22Rv1 (cell line): Measurements from ENCODE around the gene PARP8.

Experiments
- ZFX ChIP-seq: fragments of 450-650 bp; IDR thresholded peaks from 2 replicates; pipeline ENCODE4 v1.6.1; 2017; ENCODE audit warnings: antibody characterized with exemption, borderline replicate concordance
- TF ChIP-seq, protein P1 (sequence below): fragments of 450-650 bp; IDR thresholded peaks from 2 replicates; pipeline ENCODE4 v1.5.1; 2017; ENCODE audit warnings: mild to moderate bottlenecking

DNA sequence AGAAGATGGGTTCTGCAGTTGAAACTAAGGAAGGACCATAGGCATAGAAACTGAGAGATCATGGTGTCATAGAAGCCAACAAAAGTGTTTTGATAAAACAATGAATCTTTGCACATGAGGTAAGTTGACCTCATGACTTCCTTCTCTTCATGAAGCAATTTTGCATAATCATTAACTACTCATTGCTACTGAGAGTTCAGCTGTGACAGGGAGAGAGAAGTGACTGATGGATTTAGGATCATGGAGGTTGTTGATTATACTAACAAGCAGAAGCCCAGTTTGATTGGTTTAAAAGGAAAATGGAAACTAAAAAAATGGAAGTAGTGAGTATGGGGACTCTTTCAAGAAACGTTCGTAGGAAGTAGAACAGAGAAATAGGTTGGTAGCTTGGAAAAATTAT is 51.2 kb downstream of the PARP8 start:
- TF ChIP-seq, protein P1, sequence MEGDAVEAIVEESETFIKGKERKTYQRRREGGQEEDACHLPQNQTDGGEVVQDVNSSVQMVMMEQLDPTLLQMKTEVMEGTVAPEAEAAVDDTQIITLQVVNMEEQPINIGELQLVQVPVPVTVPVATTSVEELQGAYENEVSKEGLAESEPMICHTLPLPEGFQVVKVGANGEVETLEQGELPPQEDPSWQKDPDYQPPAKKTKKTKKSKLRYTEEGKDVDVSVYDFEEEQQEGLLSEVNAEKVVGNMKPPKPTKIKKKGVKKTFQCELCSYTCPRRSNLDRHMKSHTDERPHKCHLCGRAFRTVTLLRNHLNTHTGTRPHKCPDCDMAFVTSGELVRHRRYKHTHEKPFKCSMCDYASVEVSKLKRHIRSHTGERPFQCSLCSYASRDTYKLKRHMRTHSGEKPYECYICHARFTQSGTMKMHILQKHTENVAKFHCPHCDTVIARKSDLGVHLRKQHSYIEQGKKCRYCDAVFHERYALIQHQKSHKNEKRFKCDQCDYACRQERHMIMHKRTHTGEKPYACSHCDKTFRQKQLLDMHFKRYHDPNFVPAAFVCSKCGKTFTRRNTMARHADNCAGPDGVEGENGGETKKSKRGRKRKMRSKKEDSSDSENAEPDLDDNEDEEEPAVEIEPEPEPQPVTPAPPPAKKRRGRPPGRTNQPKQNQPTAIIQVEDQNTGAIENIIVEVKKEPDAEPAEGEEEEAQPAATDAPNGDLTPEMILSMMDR, result no peak
- TF ChIP-seq ZFX, result no peak
